HCT116 (cell line): Measurements from ENCODE around the gene CD207. TPM values are rescaled to one million over a fixed set of nuclear protein-coding genes. Genes with fewer than 3 reads are reported as not detected.

Experiments
- ATAC-seq: fragments of 200-7000 bp; cut with Tn5 transposase; 2 replicates; pipeline ENCODE4 v1.9.1; 2020; ENCODE audit warnings: mild to moderate bottlenecking, moderate library complexity
- BruUV-seq: library from RNA; stranded (reverse); fragments of 400-500 nt; replicated peaks from 2 replicates; lab custom pipeline; 2021; lab: Mats Ljungman, UMichigan
- CTCF ChIA-PET: fragments of 300-600 bp; sonication (Branson Sonifier 250); formaldehyde crosslinking; loops from one replicate; lab custom pipeline; 2021; ENCODE audit warnings: antibody characterized with exemption; lab: Charles Lee
- POLR2A ChIA-PET: fragments of 300-600, 350-600 bp; sonication (Branson Sonifier 250); formaldehyde crosslinking; loops from one replicate; lab custom pipeline; 2021; ENCODE audit warnings: antibody characterized with exemption; lab: Charles Lee
- RAD21 ChIA-PET, 2 experiments: fragments of 300-600 bp; sonication (Branson Sonifier 250); formaldehyde crosslinking; loops; one replicate each; lab custom pipeline; 2023; ENCODE audit warnings: low total read pairs in 2 of 2; ENCODE audit not compliant: uncharacterized antibody in 2 of 2, unreplicated experiment in 2 of 2, low non-redundant PET in 1 of 2; lab: Charles Lee
- DNase-seq: peaks from one replicate; pipeline ENCODE4 v3.0.0-alpha.2; 2010; ENCODE audit warnings: low read depth, low spot score
- H2AFZ ChIP-seq: fragments of 200-600 bp; shearing (Covaris generic), sonication (generic); 2 replicates; pipeline ENCODE4 v1.6.1; 2017; ENCODE audit warnings: low read depth, mixed run types, mixed read lengths, antibody characterized with exemption, low read length; ENCODE audit not compliant: poor library complexity, severe bottlenecking
- H3K27ac ChIP-seq: 2 replicates; pipeline ENCODE4 v1.5.1; 2012; ENCODE audit warnings: low read depth, low read length
- H3K27me3 ChIP-seq: fragments of 200-600 bp; sonication (generic); 2 replicates; pipeline ENCODE4 v1.6.1; 2016; ENCODE audit warnings: mixed run types, low read length, mixed read lengths; ENCODE audit not compliant: insufficient read depth
- H3K36me3 ChIP-seq, 2 experiments: fragments of 200-500 bp in 1 of 2; fragments of 200-600 bp in 1 of 2; sonication (Bioruptor generic) in 1 of 2; sonication (generic) in 1 of 2; 2 replicates each; pipeline versions ENCODE4 v1.5.1 to v1.6.1; 2014 to 2016; ENCODE audit warnings: low read length in 2 of 2, inconsistent platforms in 1 of 2, mixed read lengths in 1 of 2, mixed run types in 1 of 2; ENCODE audit not compliant: insufficient read depth in 2 of 2, control insufficient read depth in 1 of 2
- H3K4me1 ChIP-seq, 2 experiments: fragments of 200-600 bp in 1 of 2; sonication (generic) in 1 of 2; 2 replicates each; pipeline versions ENCODE4 v1.5.1 to v1.6.1; 2012 to 2017; ENCODE audit warnings: low read length in 2 of 2, inconsistent platforms in 1 of 2, mild to moderate bottlenecking in 1 of 2, mixed read lengths in 1 of 2, mixed run types in 1 of 2, moderate library complexity in 1 of 2; ENCODE audit not compliant: insufficient read depth in 2 of 2, control insufficient read depth in 1 of 2
- H3K4me2 ChIP-seq: fragments of 200-600 bp; sonication (generic); 2 replicates; pipeline ENCODE4 v1.6.1; 2017; ENCODE audit warnings: mixed run types, low read length, mixed read lengths
- H3K4me3 ChIP-seq, 2 experiments: fragments of 200-600 bp in 1 of 2; sonication (generic) in 1 of 2; replicated peaks in 1 of 2; 2 replicates each; pipeline ENCODE4 v1.5.1; 2011 to 2016; ENCODE audit warnings: low read length in 2 of 2, control low read depth in 1 of 2, low read depth in 1 of 2, mild to moderate bottlenecking in 1 of 2, mixed read lengths in 1 of 2, mixed run types in 1 of 2
- H3K79me2 ChIP-seq: fragments of 200-600 bp; sonication (generic); 2 replicates; pipeline ENCODE4 v1.6.1; 2017; ENCODE audit warnings: mild to moderate bottlenecking, mixed run types, low read length, moderate library complexity, mixed read lengths; ENCODE audit not compliant: insufficient read depth
- H3K9ac ChIP-seq: fragments of 200-600 bp; sonication (generic); 2 replicates; pipeline ENCODE4 v1.6.1; 2016; ENCODE audit warnings: low read length, mixed read lengths
- H3K9me2 ChIP-seq: fragments of 200-600 bp; sonication (generic), shearing (Covaris generic); 2 replicates; pipeline ENCODE4 v1.6.1; 2017; ENCODE audit warnings: mixed run types, mild to moderate bottlenecking, moderate library complexity; ENCODE audit not compliant: insufficient read depth
- H3K9me3 ChIP-seq, 2 experiments: fragments of 200-500 bp in 1 of 2; fragments of 200-600 bp in 1 of 2; sonication (Bioruptor generic) in 1 of 2; sonication (generic) in 1 of 2; 2 replicates each; pipeline ENCODE4 v1.6.1; 2014 to 2017; ENCODE audit warnings: low read length in 2 of 2, mixed read lengths in 2 of 2, inconsistent platforms in 1 of 2, low read depth in 1 of 2, mild to moderate bottlenecking in 1 of 2, mixed run types in 1 of 2, moderate library complexity in 1 of 2; ENCODE audit not compliant: control insufficient read depth in 1 of 2, insufficient read depth in 1 of 2
- H4K20me1 ChIP-seq: fragments of 200-600 bp; sonication (generic), shearing (Covaris generic); 2 replicates; pipeline ENCODE4 v1.6.1; 2017; ENCODE audit warnings: mixed run types, mild to moderate bottlenecking, moderate library complexity; ENCODE audit not compliant: insufficient read depth
- CBX3 ChIP-seq: IDR thresholded peaks from 2 replicates; pipeline ENCODE4 v1.6.1; 2012; ENCODE audit warnings: low read depth
- CEBPB ChIP-seq: IDR thresholded peaks from 2 replicates; pipeline ENCODE4 v1.6.1; 2012; ENCODE audit warnings: low read depth
- ELF1 ChIP-seq: IDR thresholded peaks from 2 replicates; pipeline ENCODE4 v1.6.1; 2012; ENCODE audit warnings: low read depth, borderline replicate concordance
- EZH2phosphoT487 ChIP-seq: fragments of 200-600 bp; IDR thresholded peaks from 2 replicates; pipeline ENCODE4 v1.6.1; 2018; ENCODE audit warnings: antibody characterized with exemption, borderline replicate concordance
- POLR2A ChIP-seq: IDR thresholded peaks from 2 replicates; pipeline ENCODE4 v1.7.0; 2011; ENCODE audit warnings: borderline replicate concordance; ENCODE audit not compliant: insufficient read depth, insufficient read length; ENCODE audit errors: extremely low read depth
- RAD21 ChIP-seq: IDR thresholded peaks from 2 replicates; pipeline ENCODE4 v1.6.1; 2012; ENCODE audit warnings: low read depth, mild to moderate bottlenecking
- TCF7L2 ChIP-seq: IDR thresholded peaks from 2 replicates; pipeline ENCODE4 v1.7.0; 2011; ENCODE audit warnings: borderline replicate concordance, inconsistent platforms; ENCODE audit not compliant: insufficient read depth, insufficient read length; ENCODE audit errors: extremely low read depth
- YY1 ChIP-seq: IDR thresholded peaks from 2 replicates; pipeline ENCODE4 v1.6.1; 2011; ENCODE audit warnings: low read length, low read depth, moderate library complexity, mild to moderate bottlenecking; ENCODE audit not compliant: insufficient replicate concordance; ENCODE audit errors: extremely low read depth
- ZBTB33 ChIP-seq: IDR thresholded peaks from 2 replicates; pipeline ENCODE4 v1.6.1; 2011; ENCODE audit warnings: mild to moderate bottlenecking, low read length, moderate library complexity; ENCODE audit not compliant: insufficient replicate concordance; ENCODE audit errors: extremely low read depth
- intact Hi-C: fragments of 100-400 bp; cut with micrococcal nuclease; formaldehyde crosslinking; loops from 2 replicates; pipeline ENCODE4 v1.10.0; 2022
- total RNA-seq: library from RNA; stranded (reverse); gene quantifications from one replicate; pipeline ENCODE4 v1.2.1, GENCODE V29; 2021; ENCODE audit not compliant: unreplicated experiment
- TF ChIP-seq, protein P1 (sequence below): IDR thresholded peaks from 2 replicates; pipeline ENCODE4 v1.6.1; 2012

Gene CD207
- total RNA-seq, 1 experiment from 2014 or later, result not detected

GRCh38 chr2:70808983-70809958 lies 26.3 kb downstream of the CD207 start:
- Histone ChIP-seq H4K20me1 (no peaks in the 10 kb centered on the region), H3K9me3 (no peaks in the 10 kb centered on the region), H3K9ac (no peak overlapping the region), H3K27ac (no peak overlapping the region), H3K4me2 (no peak overlapping the region), H3K36me3 (no peaks in the 10 kb centered on the region), H3K79me2 (no peaks in the 10 kb centered on the region), H2AFZ (no peak overlapping the region), H3K4me1 (no peaks in the 10 kb centered on the region), H3K4me3 (no peak overlapping the region), H3K9me2 (no peaks in the 10 kb centered on the region), H3K27me3 (no peaks in the 10 kb centered on the region)
- TF ChIP-seq YY1, result no peak
- no peak for TF ChIP-seq RAD21
- TF ChIP-seq ELF1, result no peak
- TF ChIP-seq POLR2A, result no peak
- no peak for TF ChIP-seq CEBPB
- no peak for TF ChIP-seq TCF7L2
- no peak for TF ChIP-seq CBX3
- TF ChIP-seq ZBTB33, result no peak
- TF ChIP-seq EZH2phosphoT487, result no peak
- TF ChIP-seq, protein P1, sequence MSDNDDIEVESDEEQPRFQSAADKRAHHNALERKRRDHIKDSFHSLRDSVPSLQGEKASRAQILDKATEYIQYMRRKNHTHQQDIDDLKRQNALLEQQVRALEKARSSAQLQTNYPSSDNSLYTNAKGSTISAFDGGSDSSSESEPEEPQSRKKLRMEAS, result no peak
- RAD21 ChIA-PET, result no interaction called here
- POLR2A ChIA-PET, result no interaction called here
- intact Hi-C loops, result no loop called here
- no peak for ATAC-seq
- BruUV-seq, result no TSS peak
- DNase-seq, result no peak
- CTCF ChIA-PET, result no interaction called here
